HG03520 (cell line): ENCODE data around the gene IRF7.

Experiments used
- ATAC-seq: cut with Tn5 transposase; IDR thresholded peaks from one replicate; pipeline ENCODE4 v1.9.1; 2021; ENCODE audit warnings: mild to moderate bottlenecking, moderate library complexity; ENCODE audit not compliant: unreplicated experiment

IRF7 gene

GRCh38 chr11:641806-642370 is 26.1 kb upstream of the IRF7 start:
- no peak for ATAC-seq

- no peak for ATAC-seq
Observed at GRCh38 chr11:640021-640706, 24.4 kb upstream of the IRF7 start.

GRCh38 chr11:639332-639955 is 23.7 kb upstream of the IRF7 start:
- ATAC-seq, result no peak

GRCh38 chr11:638631-639331 is 23.0 kb upstream of the IRF7 start:
- no peak for ATAC-seq

- ATAC-seq, result no peak
Observed at GRCh38 chr11:637593-638521, 22.1 kb upstream of the IRF7 start.

- no peak for ATAC-seq
Observed at GRCh38 chr11:637333-637592, 21.5 kb upstream of the IRF7 start.

GRCh38 chr11:636511-637332 is 21.0 kb upstream of the IRF7 start, which contains the start of gene DRD4:
Gene DRD4 (plus strand): TSS chr11:637269. CDS start chr11:637305, 36 bp downstream.
- no peak for ATAC-seq

- no peak for ATAC-seq
Observed at GRCh38 chr11:635945-636510, 20.3 kb upstream of the IRF7 start.

- ATAC-seq, result no peak
Observed at GRCh38 chr11:630871-631270, 15.1 kb upstream of the IRF7 start.

GRCh38 chr11:629237-629583 is 13.5 kb upstream of the IRF7 start:
- ATAC-seq, result no peak

GRCh38 chr11:628056-628455 is 12.3 kb upstream of the IRF7 start:
- ATAC-seq, result no peak

- ATAC-seq, result no peak
Observed at GRCh38 chr11:627308-627576, 11.5 kb upstream of the IRF7 start.

- no peak for ATAC-seq
Observed at GRCh38 chr11:626475-627307, 10.9 kb upstream of the IRF7 start, which contains the start of gene SCT. Gene SCT (minus strand): TSS chr11:627181. CDS start chr11:627143, 38 bp downstream.

- no peak for ATAC-seq
Observed at GRCh38 chr11:625636-626268, 10.0 kb upstream of the IRF7 start.

- ATAC-seq, result no peak
Observed at GRCh38 chr11:624705-625635, 9.2 kb upstream of the IRF7 start, which contains the start of gene CDHR5. Gene CDHR5 (minus strand): TSS chr11:624955. CDS start chr11:624902, 53 bp downstream.

GRCh38 chr11:623999-624704 is 8.4 kb upstream of the IRF7 start:
- no peak for ATAC-seq

- ATAC-seq, result no peak
Observed at GRCh38 chr11:623349-623869, 7.7 kb upstream of the IRF7 start.
